ENCODE measurements around the gene USF2.
"Not testable (repeated sequence)": the region's sequence is repeated elsewhere in the genome, so short reads cannot be mapped to it uniquely, and the experiment has no call there.

The USF2 gene

DNA sequence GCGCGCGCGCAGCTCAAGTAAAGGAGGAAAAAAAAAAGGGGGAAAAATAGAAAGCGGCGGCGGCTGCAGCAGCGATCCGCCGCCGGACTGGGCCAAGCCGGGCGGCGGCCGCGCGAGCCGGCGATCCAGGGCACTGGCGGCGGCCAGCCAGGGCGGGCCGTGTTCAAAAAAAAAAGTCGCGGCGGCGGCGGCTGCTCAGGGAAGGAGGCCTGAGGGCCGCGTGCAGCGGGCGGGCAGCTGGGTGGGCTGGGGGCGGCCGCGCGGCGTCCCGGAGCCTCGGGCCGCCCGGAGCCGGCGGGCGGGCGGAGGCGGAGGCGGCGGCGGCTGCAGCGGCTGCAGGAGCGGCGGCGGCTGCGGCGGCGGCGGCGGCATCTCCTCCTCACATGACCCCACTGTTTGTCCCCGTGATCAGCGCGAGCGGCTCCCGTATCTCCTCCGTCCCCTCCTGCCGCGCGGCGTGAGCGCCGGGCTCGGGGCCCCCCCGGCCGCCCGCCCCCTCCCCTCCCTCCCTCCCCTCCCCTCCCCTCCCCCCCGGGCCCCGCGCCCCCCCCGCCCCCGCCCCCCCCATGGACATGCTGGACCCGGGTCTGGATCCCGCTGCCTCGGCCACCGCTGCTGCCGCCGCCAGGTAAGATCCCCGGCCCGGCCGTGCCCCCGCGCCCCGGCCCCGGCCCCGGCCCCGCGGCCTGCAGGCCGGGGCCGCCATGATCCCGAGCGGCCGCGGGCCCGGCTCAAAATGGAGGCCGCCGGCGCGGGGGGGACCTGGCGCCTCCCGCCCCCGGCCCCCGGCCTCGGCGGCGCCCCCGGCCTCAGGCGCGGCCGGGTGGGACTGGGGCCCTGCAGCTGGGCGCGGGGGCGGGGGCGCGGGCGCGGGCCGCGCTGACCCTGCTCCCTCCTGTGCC lies at the start of gene USF2:
TSS of gene USF2 (plus strand) at position 427 of the 902 bp plus-strand sequence. CDS start at position 567, 140 bp downstream.
- DNase-seq (ENCODE audit: low read depth, low spot score): peak; percentile 34

DNA sequence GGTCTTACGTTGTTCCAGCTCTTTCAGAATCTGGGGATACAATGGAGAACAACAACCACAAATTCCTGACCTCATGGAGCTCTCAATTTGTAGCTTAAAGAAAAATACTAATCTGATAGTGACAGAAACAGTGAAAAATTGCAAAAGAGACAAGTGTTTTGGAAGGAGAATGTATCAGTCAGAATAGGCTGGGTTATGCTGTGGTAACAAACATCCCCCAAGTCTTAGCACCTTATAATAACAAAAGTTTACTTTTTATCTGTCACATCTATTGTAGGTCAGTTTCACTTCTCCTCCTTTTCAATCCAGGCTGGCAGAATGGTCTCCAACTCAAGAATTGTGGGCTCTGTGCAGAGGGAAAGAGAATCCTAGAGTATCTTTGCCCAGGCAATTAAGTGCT lies 49.8 kb upstream of the USF2 start:
- no peak for DNase-seq (ENCODE audit: low read depth, low spot score)

- DNase-seq (ENCODE audit: low read depth, low spot score): no peak
Measured at GRCh38 chr19:35220315-35220921, 48.3 kb upstream of the USF2 start.

DNA sequence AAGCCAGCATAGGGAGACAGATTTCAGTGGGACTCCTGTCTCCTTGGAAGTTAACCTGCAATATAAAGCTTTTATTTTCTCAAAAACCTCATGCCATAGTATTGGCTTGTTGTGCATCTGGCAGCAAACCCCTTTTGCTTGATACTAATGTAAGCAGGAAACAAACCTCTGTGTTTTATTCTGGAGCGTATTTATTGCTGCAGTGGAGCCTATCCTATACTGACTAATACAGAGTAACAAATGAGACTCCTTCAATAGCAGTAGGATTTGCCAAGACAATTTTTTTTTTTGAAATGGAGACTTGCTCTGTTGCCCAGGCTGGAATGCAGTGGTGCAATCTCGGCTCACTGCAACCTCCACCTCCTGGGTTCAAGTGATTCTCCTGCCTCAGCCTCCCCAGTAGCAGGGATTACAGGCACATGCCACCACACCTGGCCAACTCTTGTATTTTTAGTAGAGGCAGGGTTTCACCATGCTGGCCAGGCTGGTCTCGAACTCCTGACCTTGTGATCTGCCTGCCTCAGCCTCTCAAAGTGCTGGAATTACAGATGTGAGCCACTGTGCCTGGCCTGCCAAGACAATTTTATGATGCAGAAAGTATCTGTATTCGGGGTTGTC lies 47.7 kb upstream of the USF2 start:
- DNase-seq (ENCODE audit: low read depth, low spot score): not testable (repeated sequence)

- DNase-seq (ENCODE audit: low read depth, low spot score): no peak
Measured at GRCh38 chr19:35222373-35223015, 46.3 kb upstream of the USF2 start.

DNA sequence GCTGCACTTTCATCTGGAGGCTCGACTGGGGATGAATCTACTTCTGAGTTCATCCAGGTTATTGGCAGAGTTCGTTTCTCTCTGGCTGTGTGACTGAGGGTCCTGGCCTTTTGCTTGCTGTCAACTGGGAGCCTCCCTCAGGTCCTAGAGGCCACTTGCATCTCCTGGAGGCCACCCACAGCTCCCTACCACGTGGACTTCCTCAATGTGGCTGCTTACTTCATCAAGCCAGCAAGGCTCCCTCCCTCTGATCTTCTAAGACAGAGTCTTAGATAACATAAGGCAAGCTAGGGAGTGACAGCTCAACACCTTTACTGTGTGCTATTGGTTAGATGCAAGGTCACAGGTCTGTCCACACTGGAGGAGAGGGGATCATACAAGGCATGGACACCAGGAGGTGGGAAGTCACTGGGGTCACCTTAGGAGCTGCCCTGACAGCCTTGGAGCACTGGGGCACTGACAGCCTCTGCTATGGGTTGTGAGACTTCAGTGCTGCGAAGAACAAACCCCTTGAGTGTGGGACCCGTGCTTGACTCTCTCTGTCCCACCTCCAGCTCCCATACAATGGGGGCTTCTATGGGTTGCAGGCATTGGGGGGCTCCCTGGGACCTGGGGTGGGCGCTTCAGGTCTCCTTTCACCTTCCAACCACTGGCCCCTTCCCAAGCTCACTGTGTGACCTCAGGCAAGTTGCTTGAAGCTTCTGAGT lies 45.5 kb upstream of the USF2 start:
- DNase-seq (ENCODE audit: low read depth, low spot score): no peak

DNA sequence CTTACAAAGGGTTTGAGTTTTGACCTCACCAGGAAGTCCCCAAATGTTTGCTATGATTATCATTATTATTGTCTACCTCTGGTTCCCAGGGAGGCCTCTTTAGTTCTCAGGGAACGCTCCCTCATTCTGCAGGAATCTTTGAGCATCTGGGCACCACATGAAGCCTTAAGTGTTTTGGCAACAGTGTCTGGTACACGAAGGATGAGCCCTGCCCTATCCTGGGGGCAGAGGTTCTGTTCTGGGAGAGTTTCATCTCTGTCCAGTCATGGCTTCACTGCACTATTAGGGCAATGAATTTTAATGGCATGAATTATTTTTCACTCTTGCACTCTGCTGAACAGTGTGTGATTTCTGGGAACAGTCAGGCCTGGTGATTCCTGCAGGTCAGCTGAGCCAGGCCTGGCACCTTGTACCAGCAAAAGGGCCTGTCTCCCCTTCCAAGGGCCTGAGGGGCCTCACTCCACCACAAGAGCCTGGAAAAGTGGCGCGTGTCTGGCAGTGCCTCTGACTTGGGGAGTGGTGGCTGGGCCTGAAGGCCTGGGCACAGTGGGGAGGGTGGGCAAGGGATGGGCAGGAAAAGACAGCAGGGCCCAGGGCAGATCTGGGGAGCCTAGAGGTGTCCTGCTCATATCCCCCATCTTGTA lies 44.8 kb upstream of the USF2 start:
- no peak for DNase-seq (ENCODE audit: low read depth, low spot score)

DNA sequence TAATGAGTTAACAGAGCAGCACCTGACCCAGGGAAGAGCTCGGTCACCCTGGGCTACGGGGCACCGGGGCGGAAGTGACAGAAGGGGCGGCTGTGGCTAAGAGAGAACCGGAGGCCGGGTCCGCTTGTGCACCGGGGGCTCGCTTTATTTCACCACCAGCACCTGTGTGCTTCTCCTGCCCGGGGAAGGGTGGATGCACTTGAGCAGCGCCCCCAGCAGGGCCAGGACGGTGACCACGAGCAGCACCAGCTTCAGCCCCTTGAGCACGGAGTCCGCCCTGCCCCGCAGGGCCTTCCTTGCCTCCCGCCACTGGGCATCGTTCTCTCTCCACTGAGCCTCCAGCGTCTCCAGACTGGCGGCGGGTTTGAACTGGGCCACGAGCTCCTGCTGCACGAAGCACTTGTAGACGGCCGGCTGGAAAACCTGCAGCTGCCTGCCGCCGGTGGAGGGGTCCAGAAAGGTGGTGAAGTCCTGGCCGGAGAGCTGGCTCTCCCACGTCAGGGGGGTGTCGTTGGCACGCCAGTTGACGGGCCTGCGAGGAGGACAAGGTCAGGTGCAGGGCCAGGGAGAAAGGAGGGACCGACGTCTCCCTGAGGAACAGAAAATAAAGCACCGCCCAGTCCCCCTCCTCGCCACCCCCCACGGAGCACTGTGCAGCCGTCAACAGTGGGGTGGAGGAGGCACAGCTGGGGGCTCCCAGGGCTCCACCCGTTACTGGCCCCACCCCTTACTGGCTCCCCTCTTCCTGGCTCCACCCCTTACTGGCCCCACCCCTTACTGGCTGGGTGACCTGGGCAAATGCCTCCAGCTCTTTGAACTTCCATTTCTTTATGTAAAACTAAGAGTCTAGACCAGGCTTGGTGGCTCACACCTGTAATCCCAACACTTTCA lies 43.8 kb upstream of the USF2 start:
- no peak for DNase-seq (ENCODE audit: low read depth, low spot score)

DNA sequence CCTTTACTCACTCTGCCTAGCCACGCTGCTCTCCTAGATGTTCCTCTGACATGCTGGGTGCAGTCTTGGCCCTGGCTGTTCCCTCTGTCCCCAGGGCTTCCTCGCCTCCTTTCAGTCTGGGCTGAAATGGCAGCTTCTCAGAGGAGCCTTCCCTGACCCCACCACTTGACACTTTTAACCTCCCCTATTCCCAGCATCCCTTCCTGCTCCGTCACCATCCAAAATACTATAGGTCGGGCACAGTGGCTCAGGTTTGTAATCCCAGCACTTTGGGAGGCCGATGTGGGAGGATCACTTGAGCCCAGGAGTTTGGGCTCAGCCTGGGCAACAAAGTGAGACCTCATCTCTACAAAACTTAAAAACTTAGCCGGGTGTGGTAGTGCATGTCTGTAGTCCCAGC lies 42.8 kb upstream of the USF2 start:
- no peak for DNase-seq (ENCODE audit: low read depth, low spot score)

GRCh38 chr19:35226748-35227147 lies 42.0 kb upstream of the USF2 start:
- no peak for DNase-seq (ENCODE audit: low read depth, low spot score)

GRCh38 chr19:35228177-35228930 lies 40.4 kb upstream of the USF2 start, which contains the start of gene FAM187B:
FAM187B (minus strand) TSS chr19:35228739; CDS start chr19:35228680, 59 bp downstream.
- DNase-seq (ENCODE audit: low read depth, low spot score): no peak

- DNase-seq (ENCODE audit: low read depth, low spot score): no peak
Measured at GRCh38 chr19:35229601-35230000, 39.2 kb upstream of the USF2 start.

DNA sequence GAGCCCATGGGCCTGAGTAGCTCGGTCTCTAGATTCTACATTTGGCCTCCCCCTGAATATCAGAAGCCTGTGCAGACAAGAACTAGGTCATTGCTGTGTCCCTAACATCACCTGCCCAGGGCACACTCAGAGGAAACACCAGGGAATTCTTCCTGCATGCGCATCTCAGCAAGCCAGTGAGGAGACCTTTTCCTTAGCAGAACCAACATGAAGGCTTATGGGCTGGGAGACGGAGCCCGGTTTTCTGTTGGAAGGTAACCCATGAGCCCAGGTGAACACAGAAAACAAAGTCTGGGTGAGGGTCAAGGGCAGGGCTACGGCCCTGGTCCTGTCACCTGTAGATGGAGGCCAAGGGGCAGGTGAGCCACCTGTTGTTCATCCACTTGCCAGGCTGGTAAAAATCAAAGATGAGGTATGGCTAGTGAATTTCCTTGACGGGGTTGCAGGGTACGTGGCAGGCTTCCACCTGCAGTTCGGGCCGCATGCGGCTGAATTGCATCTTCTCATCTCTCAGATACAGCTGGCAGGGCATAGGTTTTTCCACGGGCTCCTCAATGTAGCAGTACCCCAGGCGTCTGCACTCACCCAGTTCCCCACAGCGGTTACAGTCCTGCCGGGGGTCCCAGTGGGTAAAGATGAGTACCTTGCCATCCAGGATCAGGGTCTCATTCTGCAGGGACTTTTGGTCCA lies 36.7 kb upstream of the USF2 start:
- DNase-seq (ENCODE audit: low read depth, low spot score): no peak

GRCh38 chr19:35232912-35233311 lies 35.9 kb upstream of the USF2 start:
- DNase-seq (ENCODE audit: low read depth, low spot score): no peak

GRCh38 chr19:35236638-35237400 lies 31.9 kb upstream of the USF2 start:
- no peak for DNase-seq (ENCODE audit: low read depth, low spot score)

DNA sequence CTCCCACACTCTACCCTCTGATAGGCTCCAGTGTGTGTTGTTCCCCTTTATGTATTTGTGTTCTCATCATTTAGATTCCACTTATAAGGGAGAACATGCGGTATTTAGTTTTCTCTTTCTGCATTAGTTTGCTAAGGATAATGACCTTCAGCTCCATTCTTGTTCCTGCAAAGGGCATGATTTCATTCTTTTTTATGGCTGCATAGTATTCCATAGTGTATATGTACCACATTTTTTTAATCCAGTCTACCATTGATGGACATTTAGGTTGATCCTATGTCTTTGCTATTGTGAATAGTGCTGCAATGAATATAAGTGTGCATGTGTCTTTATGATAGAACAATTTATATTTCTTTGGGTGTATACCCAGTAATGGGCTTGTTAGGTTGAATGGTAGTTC lies 29.2 kb upstream of the USF2 start:
- not testable (repeated sequence) for DNase-seq (ENCODE audit: low read depth, low spot score)

DNA sequence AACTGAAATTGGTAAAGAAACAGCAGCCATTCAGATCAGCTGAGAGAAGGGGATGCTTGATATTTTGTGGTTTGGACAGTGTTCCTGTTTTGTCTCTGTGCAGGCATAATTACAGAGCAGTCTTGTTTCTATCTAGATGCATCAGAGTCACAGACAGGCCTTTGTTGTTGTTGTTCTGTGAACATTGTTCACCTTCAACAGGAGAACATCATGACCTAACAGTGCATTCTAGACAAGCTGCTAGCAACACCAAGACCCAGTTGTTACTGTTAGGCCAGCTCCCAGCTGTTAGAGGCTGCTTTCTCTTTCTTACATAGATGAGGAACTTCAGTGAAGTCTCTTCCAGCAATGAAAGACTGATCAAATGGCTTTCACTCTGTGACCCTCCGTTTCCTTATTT lies 28.4 kb upstream of the USF2 start:
- DNase-seq (ENCODE audit: low read depth, low spot score): no peak

GRCh38 chr19:35241417-35241816 lies 27.3 kb upstream of the USF2 start:
- no peak for DNase-seq (ENCODE audit: low read depth, low spot score)
